ENCODE measurements around the gene INSYN2B.

DNA sequence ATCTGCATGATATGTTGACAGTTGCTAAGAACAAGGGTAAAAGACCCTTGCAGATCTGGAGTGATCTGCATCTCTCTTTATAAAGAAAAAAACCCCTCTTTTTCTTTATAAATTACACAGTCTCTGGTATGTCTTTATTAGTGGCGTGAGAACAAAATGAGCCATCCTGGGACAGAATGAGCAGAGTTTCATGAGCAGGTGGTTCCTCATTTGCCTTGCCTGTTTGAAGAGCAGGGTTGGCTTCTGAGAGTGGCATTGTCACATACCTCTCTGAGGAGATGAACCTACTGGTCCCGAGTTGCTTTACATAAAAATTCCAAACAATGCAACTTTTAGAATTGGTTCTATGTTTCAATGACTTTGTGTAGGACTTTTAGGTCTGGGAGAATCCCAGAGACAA lies 94.3 kb downstream of the INSYN2B start:
- TF ChIP-seq, protein P1, sequence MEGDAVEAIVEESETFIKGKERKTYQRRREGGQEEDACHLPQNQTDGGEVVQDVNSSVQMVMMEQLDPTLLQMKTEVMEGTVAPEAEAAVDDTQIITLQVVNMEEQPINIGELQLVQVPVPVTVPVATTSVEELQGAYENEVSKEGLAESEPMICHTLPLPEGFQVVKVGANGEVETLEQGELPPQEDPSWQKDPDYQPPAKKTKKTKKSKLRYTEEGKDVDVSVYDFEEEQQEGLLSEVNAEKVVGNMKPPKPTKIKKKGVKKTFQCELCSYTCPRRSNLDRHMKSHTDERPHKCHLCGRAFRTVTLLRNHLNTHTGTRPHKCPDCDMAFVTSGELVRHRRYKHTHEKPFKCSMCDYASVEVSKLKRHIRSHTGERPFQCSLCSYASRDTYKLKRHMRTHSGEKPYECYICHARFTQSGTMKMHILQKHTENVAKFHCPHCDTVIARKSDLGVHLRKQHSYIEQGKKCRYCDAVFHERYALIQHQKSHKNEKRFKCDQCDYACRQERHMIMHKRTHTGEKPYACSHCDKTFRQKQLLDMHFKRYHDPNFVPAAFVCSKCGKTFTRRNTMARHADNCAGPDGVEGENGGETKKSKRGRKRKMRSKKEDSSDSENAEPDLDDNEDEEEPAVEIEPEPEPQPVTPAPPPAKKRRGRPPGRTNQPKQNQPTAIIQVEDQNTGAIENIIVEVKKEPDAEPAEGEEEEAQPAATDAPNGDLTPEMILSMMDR (IDR thresholded peaks at IDR 0.05; ENCODE audit: borderline replicate concordance, extremely low read depth, low read length, poor library complexity, severe bottlenecking): no peak
- no peak for TF ChIP-seq EZH2 (IDR thresholded peaks at IDR 0.05; ENCODE audit: borderline replicate concordance, low read depth, low read length, severe bottlenecking)

Measured in DND-41 (cell line).